IPS-18a (cell line): ENCODE measurements around the gene FKBP1C.
"Not testable (repeated sequence)": the region's sequence is repeated elsewhere in the genome, so short reads cannot be mapped to it uniquely, and the experiment has no call there.

Experiments used
- H3K27ac ChIP-seq: one replicate; pipeline ENCODE4 v1.5.1; 2013; ENCODE audit warnings: low read length
- H3K27me3 ChIP-seq: one replicate; pipeline ENCODE4 v1.6.1; 2013; ENCODE audit warnings: mild to moderate bottlenecking, low read length; ENCODE audit not compliant: control insufficient read depth, insufficient read depth
- H3K36me3 ChIP-seq: one replicate; pipeline ENCODE4 v1.6.1; 2013; ENCODE audit warnings: low read depth, low read length; ENCODE audit not compliant: control insufficient read depth
- H3K4me1 ChIP-seq: one replicate; pipeline ENCODE4 v1.6.1; 2013; ENCODE audit warnings: low read depth, low read length; ENCODE audit not compliant: control insufficient read depth
- H3K4me3 ChIP-seq: one replicate; pipeline ENCODE4 v1.5.1; 2013; ENCODE audit warnings: low read length
- H3K9ac ChIP-seq: one replicate; pipeline ENCODE4 v1.6.1; 2013; ENCODE audit warnings: mild to moderate bottlenecking, low read length, moderate library complexity
- H3K9me3 ChIP-seq: one replicate; pipeline ENCODE4 v1.6.1; 2013; ENCODE audit warnings: low read depth, low read length; ENCODE audit not compliant: control insufficient read depth

Gene FKBP1C

GRCh38 chr6:63225987-63226386 is 14.7 kb downstream of the FKBP1C start:
- not testable (repeated sequence) for H3K36me3 ChIP-seq, H3K27ac ChIP-seq, H3K9me3 ChIP-seq, H3K9ac ChIP-seq, H3K27me3 ChIP-seq, H3K4me3 ChIP-seq, H3K4me1 ChIP-seq

DNA sequence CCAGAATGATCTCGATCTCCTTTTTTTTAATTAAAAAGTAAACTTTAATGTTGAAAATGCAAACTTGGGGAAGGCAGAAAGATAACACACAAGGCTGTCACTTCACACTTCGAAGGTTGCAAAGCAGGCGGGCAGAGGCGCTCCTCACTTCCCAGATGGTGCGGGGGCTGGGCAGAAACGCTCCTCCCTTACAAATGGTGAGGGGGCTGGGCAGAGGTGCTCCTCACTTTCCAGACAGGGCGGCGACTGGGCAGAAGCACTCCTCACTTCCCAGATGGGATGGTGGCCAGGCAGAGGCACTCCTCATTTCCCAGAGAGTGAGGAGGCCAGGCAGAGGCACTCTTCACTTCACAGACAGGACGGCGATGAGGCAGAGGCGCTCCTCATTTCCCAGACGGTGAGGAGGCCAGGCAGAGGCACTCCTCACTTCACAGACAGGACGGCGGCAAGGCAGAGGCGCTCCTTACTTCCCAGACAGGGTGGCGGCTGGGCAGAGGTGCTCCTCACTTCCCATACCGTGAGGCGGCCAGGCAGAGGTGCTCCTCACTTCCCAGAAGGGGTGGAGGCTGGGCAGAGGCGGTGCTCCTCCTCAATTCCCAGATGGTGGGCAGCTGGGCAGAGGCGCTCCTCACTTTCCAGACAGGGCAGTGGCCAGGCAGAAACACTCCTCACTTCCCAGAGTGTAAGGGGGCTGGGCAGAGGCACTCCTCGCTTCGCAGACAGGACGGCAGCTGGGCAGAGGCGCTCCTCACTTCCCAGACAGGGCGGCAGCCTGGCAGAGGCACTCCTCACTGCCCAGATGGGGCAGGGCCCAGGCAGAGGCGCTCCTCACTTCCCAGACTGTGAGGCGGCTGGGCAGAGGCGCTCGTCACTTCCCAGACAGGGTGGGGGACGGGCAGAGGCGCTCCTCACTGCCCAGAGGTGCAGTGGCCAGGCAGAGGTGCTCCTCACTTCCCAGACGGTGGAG is 16.9 kb downstream of the FKBP1C start:
- H3K9me3 ChIP-seq, H3K4me1 ChIP-seq, H3K9ac ChIP-seq, H3K4me3 ChIP-seq, H3K27ac ChIP-seq, H3K36me3 ChIP-seq, H3K27me3 ChIP-seq: not testable (repeated sequence)

- not testable (repeated sequence) for H3K9me3 ChIP-seq, H3K4me3 ChIP-seq, H3K4me1 ChIP-seq, H3K36me3 ChIP-seq, H3K9ac ChIP-seq, H3K27ac ChIP-seq, H3K27me3 ChIP-seq
These were observed 18.8 kb downstream of the FKBP1C start for GRCh38 chr6:63230027-63230426.

DNA sequence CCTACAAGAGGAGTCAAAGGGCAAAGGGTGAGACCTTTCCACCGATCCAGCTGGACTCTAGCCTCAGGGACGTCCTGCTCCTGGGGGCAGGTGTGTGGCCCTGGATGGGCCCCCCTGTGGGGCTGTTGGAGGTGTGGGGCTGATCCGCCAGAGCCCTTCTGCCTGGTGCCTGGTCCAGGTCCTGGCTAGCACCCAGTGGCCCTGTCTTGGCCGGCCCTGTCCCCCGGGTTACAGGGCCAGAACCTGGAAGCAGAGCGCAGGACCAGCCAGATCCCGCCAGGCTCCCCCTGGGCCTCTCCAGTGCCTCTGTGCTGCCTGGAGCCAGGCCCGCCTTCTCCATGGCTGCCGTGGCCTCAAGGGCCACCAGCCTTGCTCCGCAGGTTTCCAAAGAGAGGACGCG is 19.2 kb downstream of the FKBP1C start:
- not testable (repeated sequence) for H3K9ac ChIP-seq, H3K4me1 ChIP-seq, H3K27ac ChIP-seq, H3K9me3 ChIP-seq, H3K4me3 ChIP-seq, H3K36me3 ChIP-seq, H3K27me3 ChIP-seq

GRCh38 chr6:63236398-63236817 is 25.1 kb downstream of the FKBP1C start:
- no peaks in the 10 kb centered on the region for H3K9me3 ChIP-seq
- H3K36me3 ChIP-seq = no peaks in the 10 kb centered on the region
- H3K27me3 ChIP-seq = no peaks in the 10 kb centered on the region
- peak overlapping the region; percentile 12 for H3K4me3 ChIP-seq
- H3K27ac ChIP-seq = no peak overlapping the region
- no peak overlapping the region for H3K9ac ChIP-seq
- peaks cover 13% of the 10 kb centered on the region for H3K4me1 ChIP-seq

GRCh38 chr6:63245420-63245819 is 34.2 kb downstream of the FKBP1C start:
- Histone ChIP-seq H3K4me1 (no peaks in the 10 kb centered on the region), H3K27me3 (no peaks in the 10 kb centered on the region), H3K4me3 (no peak overlapping the region), H3K27ac (no peak overlapping the region), H3K9me3 (no peaks in the 10 kb centered on the region), H3K9ac (no peak overlapping the region), H3K36me3 (no peaks in the 10 kb centered on the region)

GRCh38 chr6:63245909-63246308 is 34.6 kb downstream of the FKBP1C start:
- no peak overlapping the region for H3K4me3 ChIP-seq
- no peaks in the 10 kb centered on the region for H3K4me1 ChIP-seq
- no peaks in the 10 kb centered on the region for H3K36me3 ChIP-seq
- no peak overlapping the region for H3K9ac ChIP-seq
- no peaks in the 10 kb centered on the region for H3K27me3 ChIP-seq
- H3K27ac ChIP-seq = no peak overlapping the region
- H3K9me3 ChIP-seq = no peaks in the 10 kb centered on the region

DNA sequence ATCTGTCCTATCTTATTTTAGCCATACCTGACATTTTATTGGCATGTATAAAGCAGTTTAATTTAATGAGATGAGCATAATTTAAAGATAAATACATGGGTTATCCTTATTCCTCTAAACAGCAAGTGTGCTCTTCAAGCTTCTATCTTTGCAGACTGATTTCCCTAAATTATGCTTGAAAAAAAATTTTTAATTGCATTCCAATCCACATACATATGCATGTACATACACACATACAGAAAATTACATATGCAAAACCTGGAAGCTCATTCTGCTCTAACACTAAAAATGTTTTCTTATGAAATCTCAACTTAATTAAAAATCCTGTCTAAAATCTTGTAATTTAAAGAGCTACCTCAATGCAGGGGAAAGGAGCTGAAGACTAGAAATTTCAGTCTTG is 35.3 kb downstream of the FKBP1C start:
- H3K27ac ChIP-seq = no peak overlapping the region
- no peaks in the 10 kb centered on the region for H3K36me3 ChIP-seq
- H3K4me1 ChIP-seq = no peaks in the 10 kb centered on the region
- H3K27me3 ChIP-seq = no peaks in the 10 kb centered on the region
- no peak overlapping the region for H3K4me3 ChIP-seq
- H3K9ac ChIP-seq = no peak overlapping the region
- no peaks in the 10 kb centered on the region for H3K9me3 ChIP-seq

- Histone ChIP-seq H3K9me3 (no peaks in the 10 kb centered on the region), H3K27me3 (no peaks in the 10 kb centered on the region), H3K9ac (no peak overlapping the region), H3K27ac (no peak overlapping the region), H3K4me3 (no peak overlapping the region), H3K4me1 (no peaks in the 10 kb centered on the region), H3K36me3 (no peaks in the 10 kb centered on the region)
These were observed 38.7 kb downstream of the FKBP1C start for GRCh38 chr6:63249875-63250482.

DNA sequence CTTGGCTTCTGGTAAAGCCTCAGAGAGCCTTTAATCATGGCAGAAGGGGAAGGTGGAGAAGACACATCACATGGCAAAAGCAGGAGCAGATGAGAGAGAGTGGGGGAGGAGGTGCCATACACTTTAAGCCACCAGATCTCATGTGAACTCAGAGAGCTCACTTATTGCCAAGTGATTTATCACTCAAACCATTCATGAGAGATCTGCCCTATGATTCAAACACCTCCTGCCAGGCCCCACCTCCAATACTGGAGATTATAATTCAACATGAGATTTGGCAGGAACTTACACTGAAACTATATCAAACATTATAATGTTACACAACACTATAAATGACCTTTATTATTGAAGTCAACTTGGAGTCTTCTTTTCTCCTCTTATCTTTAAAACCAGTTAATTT is 47.9 kb downstream of the FKBP1C start:
- no peaks in the 10 kb centered on the region for H3K36me3 ChIP-seq
- H3K9me3 ChIP-seq = no peaks in the 10 kb centered on the region
- no peak overlapping the region for H3K27ac ChIP-seq
- no peak overlapping the region for H3K9ac ChIP-seq
- H3K4me1 ChIP-seq = peaks cover 5% of the 10 kb centered on the region
- no peak overlapping the region for H3K4me3 ChIP-seq
- no peaks in the 10 kb centered on the region for H3K27me3 ChIP-seq

GRCh38 chr6:63261820-63262219 is 50.6 kb downstream of the FKBP1C start:
- Histone ChIP-seq H3K27me3 (no peaks in the 10 kb centered on the region), H3K4me3 (no peak overlapping the region), H3K4me1 (peaks cover 10% of the 10 kb centered on the region), H3K9ac (no peak overlapping the region), H3K36me3 (no peaks in the 10 kb centered on the region), H3K27ac (no peak overlapping the region), H3K9me3 (no peaks in the 10 kb centered on the region)
